Neural progenitor cell (in vitro differentiated cells): ENCODE measurements around the gene GARIN5A. TPM values are rescaled to one million over a fixed set of nuclear protein-coding genes. Genes with fewer than 3 reads are reported as not detected.

Experiments
- DNase-seq: peaks from one replicate; pipeline ENCODE4 v3.0.0-alpha.2; 2016; ENCODE audit warnings: low spot score
- H2AFZ ChIP-seq: fragments of 200-600 bp; sonication (generic); replicated peaks from 2 replicates; pipeline ENCODE4 v1.6.1; 2016; ENCODE audit warnings: antibody characterized with exemption
- H3F3A ChIP-seq: fragments of 200-600 bp; sonication (generic); 2 replicates; pipeline ENCODE4 v1.6.1; 2016; ENCODE audit warnings: antibody characterized with exemption, low read depth
- H3K27ac ChIP-seq: fragments of 200-600 bp; sonication (generic); 2 replicates; pipeline ENCODE4 v1.5.1; 2016; ENCODE audit warnings: mild to moderate bottlenecking
- H3K27me3 ChIP-seq: fragments of 200-600 bp; sonication (generic); 2 replicates; pipeline ENCODE4 v1.6.1; 2016; ENCODE audit warnings: mild to moderate bottlenecking, moderate library complexity
- H3K36me3 ChIP-seq: fragments of 200-600 bp; sonication (generic); 2 replicates; pipeline ENCODE4 v1.5.1; 2016
- H3K4me1 ChIP-seq: fragments of 200-600 bp; sonication (generic); 2 replicates; pipeline ENCODE4 v1.6.1; 2016; ENCODE audit warnings: mixed run types
- H3K4me2 ChIP-seq: fragments of 200-600 bp; sonication (generic); 2 replicates; pipeline ENCODE4 v1.6.1; 2016
- H3K4me3 ChIP-seq: fragments of 200-600 bp; sonication (generic); 2 replicates; pipeline ENCODE4 v1.5.1; 2016
- H3K79me2 ChIP-seq: fragments of 200-600 bp; sonication (generic); 2 replicates; pipeline ENCODE4 v1.6.1; 2016; ENCODE audit warnings: low read depth
- H3K9ac ChIP-seq: fragments of 200-600 bp; sonication (generic); 2 replicates; pipeline ENCODE4 v1.6.1; 2016
- H3K9me3 ChIP-seq: fragments of 200-600 bp; sonication (generic); 2 replicates; pipeline ENCODE4 v1.5.1; 2016; ENCODE audit warnings: low read depth
- H4K20me1 ChIP-seq: fragments of 200-600 bp; sonication (generic); 2 replicates; pipeline ENCODE4 v1.6.1; 2016; ENCODE audit warnings: low read depth
- H3K27ac Mint-ChIP-seq: 3 replicates; pipeline ENCODE4 v1.8.0; 2021; ENCODE audit warnings: mixed read lengths
- H3K27me3 Mint-ChIP-seq: 2 replicates; pipeline ENCODE4 v1.8.0; 2022; ENCODE audit warnings: low read depth, mild to moderate bottlenecking, inconsistent platforms, moderate library complexity, mixed read lengths; ENCODE audit not compliant: insufficient read depth
- H3K36me3 Mint-ChIP-seq: 3 replicates; pipeline ENCODE4 v1.8.0; 2021; ENCODE audit warnings: mixed read lengths
- H3K4me1 Mint-ChIP-seq: 3 replicates; pipeline ENCODE4 v1.8.0; 2021; ENCODE audit warnings: mixed read lengths
- H3K4me3 Mint-ChIP-seq: 3 replicates; pipeline ENCODE4 v1.8.0; 2021; ENCODE audit warnings: mild to moderate bottlenecking, moderate library complexity, mixed read lengths
- H3K9me3 Mint-ChIP-seq: 3 replicates; pipeline ENCODE4 v1.8.0; 2020; ENCODE audit warnings: mixed read lengths
- EZH2 ChIP-seq: fragments of 200-600 bp; sonication (generic); IDR thresholded peaks from 2 replicates; pipeline ENCODE4 v1.6.1; 2017; ENCODE audit warnings: antibody characterized with exemption, mild to moderate bottlenecking, moderate library complexity
- EZH2phosphoT487 ChIP-seq: fragments of 200-600 bp; sonication (generic); IDR thresholded peaks from 2 replicates; pipeline ENCODE4 v1.6.1; 2017; ENCODE audit warnings: antibody characterized with exemption
- total RNA-seq: library from RNA; depleted of rRNA; stranded (reverse); fragments of >200 nt; gene quantifications from 2 replicates; pipeline ENCODE4 v1.2.3, GENCODE V29; 2015; ENCODE audit warnings: low replicate concordance
- TF ChIP-seq, protein P1 (sequence below): fragments of 200-600 bp; sonication (generic); IDR thresholded peaks from 2 replicates; pipeline ENCODE4 v1.5.1; 2017; ENCODE audit warnings: antibody characterized with exemption, mild to moderate bottlenecking

The GARIN5A gene
- total RNA-seq, 1 donor from 2014 or later: 5.6 TPM

DNA sequence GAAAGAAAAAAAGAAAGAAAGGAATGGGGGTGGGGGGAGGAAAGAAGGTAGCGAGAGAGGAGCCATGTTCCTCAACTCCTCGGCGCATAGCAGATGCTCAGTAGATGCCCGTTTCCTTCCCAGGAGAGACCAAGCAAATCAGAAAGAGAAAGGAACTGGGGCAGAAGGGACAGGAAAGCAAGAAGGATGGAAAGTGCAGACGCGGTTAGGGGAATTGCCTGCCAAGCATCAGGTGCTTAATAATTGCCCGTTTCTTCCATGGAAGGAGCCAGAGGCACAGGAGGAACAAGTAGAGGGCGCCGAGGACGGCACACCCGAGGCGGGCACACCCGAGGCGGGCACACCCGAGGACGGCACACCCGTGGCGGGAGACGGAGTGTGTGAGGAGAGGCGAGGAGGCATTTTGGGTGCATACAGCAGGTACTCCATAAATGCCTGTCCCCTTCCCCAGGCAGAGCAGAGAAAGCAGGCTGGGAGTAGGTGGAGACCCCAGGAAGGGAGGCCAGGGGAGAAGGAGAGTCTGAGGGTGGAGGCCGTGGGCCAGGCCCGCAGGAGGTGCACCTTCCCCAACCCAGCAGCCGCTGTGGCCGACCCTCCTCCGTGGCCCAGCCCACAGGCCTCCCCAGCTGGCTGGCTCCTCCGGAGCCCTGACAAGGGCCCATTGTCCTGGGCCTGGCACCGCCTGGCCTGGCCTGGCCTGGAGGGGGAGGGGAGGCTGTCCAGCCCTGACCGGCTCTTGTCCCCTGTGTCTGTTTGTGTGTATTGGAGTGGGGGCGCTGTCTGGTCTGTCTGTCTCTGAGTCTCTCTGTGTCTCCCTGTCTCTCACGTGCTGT, 19.8 kb upstream of the GARIN5A start:
- Histone ChIP-seq H3K27me3 (peaks cover 84% of the 10 kb centered on the region), H3K9me3 (no peaks in the 10 kb centered on the region), H3F3A (no peaks in the 10 kb centered on the region), H3K4me1 (peaks cover 14% of the 10 kb centered on the region), H3K9ac (no peak overlapping the region), H3K36me3 (no peaks in the 10 kb centered on the region), H3K27ac (no peak overlapping the region), H4K20me1 (no peaks in the 10 kb centered on the region), H3K79me2 (no peaks in the 10 kb centered on the region), H3K4me2 (peak overlapping the region; percentile 34), H2AFZ (no peak overlapping the region), H3K4me3 (no peak overlapping the region)
- H3K27ac Mint-ChIP-seq: no peak overlapping the region
- no peaks in the 10 kb centered on the region for H3K36me3 Mint-ChIP-seq
- H3K27me3 Mint-ChIP-seq: peaks cover 15% of the 10 kb centered on the region
- TF ChIP-seq EZH2 (no peak), EZH2phosphoT487 (no peak)
- TF ChIP-seq, protein P1, sequence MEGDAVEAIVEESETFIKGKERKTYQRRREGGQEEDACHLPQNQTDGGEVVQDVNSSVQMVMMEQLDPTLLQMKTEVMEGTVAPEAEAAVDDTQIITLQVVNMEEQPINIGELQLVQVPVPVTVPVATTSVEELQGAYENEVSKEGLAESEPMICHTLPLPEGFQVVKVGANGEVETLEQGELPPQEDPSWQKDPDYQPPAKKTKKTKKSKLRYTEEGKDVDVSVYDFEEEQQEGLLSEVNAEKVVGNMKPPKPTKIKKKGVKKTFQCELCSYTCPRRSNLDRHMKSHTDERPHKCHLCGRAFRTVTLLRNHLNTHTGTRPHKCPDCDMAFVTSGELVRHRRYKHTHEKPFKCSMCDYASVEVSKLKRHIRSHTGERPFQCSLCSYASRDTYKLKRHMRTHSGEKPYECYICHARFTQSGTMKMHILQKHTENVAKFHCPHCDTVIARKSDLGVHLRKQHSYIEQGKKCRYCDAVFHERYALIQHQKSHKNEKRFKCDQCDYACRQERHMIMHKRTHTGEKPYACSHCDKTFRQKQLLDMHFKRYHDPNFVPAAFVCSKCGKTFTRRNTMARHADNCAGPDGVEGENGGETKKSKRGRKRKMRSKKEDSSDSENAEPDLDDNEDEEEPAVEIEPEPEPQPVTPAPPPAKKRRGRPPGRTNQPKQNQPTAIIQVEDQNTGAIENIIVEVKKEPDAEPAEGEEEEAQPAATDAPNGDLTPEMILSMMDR: peak; percentile 8
- H3K4me3 Mint-ChIP-seq: no peak overlapping the region
- H3K4me1 Mint-ChIP-seq: peaks cover 15% of the 10 kb centered on the region
- H3K9me3 Mint-ChIP-seq: peaks cover 2% of the 10 kb centered on the region
- DNase-seq: peak; percentile 81

DNA sequence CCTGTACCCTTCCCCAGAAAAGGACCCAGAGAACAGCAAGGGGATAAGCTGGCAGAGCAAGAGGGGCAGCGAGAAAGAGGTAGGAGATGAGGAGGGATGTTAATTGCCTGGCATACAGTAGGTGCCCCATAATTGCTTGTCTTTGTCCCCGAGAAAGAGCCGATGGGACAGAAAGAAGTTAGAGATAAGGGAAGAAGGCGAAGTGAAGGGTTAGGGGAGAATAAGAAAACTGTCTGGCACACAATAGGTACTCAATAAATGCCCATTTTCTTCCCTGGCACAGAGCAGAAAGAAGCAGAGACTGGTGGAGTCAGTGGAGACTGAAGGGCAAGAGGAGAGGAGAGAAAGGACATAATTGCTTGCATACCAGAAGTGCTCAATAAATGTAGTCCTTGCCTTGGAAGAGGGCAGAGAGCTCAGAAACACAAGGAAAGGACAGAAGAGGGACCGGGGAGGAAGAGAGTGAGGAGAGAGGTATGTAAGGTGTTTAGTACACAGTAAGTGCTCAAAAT, 18.4 kb upstream of the GARIN5A start:
- TF ChIP-seq, protein P1: no peak
- TF ChIP-seq EZH2phosphoT487: no peak
- no peak for TF ChIP-seq EZH2
- no peaks in the 10 kb centered on the region for H3K79me2 ChIP-seq
- Mint-ChIP-seq H3K4me3 (no peak overlapping the region), H3K36me3 (peaks cover 7% of the 10 kb centered on the region), H3K27ac (no peak overlapping the region), H3K27me3 (peaks cover 25% of the 10 kb centered on the region), H3K9me3 (peaks cover 6% of the 10 kb centered on the region), H3K4me1 (peaks cover 20% of the 10 kb centered on the region)
- no peak overlapping the region for H2AFZ ChIP-seq
- no peak overlapping the region for H3K4me2 ChIP-seq
- peaks cover 8% of the 10 kb centered on the region for H3K4me1 ChIP-seq
- no peak overlapping the region for H3K4me3 ChIP-seq
- H3K9ac ChIP-seq: no peak overlapping the region
- H3K27me3 ChIP-seq: peaks cover 88% of the 10 kb centered on the region
- no peaks in the 10 kb centered on the region for H4K20me1 ChIP-seq
- no peaks in the 10 kb centered on the region for H3F3A ChIP-seq
- H3K27ac ChIP-seq: no peak overlapping the region
- no peaks in the 10 kb centered on the region for H3K36me3 ChIP-seq
- H3K9me3 ChIP-seq: no peaks in the 10 kb centered on the region
- DNase-seq: no peak

DNA sequence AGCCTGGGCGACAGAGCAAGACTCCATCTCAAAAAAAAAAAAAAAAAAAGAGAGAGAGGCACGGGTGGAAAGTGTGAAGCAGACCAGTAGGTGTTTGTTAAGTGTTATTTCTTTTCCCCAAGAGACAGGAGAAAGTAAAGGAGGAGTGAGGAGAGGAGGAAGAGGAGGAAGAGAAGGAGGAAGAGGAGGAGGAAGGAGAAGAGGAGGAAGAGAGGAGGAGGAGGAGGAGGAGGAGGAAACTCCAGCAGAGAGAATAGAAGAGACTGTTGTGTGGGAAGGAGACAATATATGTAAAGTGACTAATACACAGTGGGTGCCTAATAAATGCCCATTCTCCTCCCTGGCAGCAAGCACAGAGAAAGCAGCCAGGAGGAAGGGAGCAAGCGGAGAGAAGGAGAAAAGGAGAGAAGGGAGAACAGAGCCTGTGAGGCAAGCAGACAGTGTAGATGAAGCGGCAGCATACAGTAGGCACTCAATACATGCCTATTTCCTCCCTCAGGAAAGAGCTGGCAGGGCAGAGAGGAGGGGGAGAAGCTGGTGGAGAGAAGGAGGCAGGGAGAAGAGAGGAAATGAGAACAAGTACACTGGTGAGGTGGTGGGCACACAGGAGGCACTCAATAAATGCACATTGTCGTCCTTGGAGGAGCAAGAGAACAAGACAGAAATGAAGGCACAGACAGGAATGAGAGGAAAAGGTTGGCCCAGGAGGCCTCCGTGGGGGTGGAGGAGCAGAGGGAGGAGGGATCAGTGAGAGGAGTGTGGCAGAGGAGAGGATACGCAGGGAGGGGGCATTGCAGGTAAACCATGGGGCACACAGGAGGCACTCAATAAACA, 17.8 kb upstream of the GARIN5A start:
- Mint-ChIP-seq H3K36me3 (peaks cover 7% of the 10 kb centered on the region), H3K4me1 (peaks cover 23% of the 10 kb centered on the region), H3K27me3 (peaks cover 25% of the 10 kb centered on the region), H3K27ac (no peak overlapping the region), H3K4me3 (peak overlapping the region; percentile 2), H3K9me3 (peaks cover 7% of the 10 kb centered on the region)
- Histone ChIP-seq H3K4me2 (no peak overlapping the region), H3F3A (no peaks in the 10 kb centered on the region), H4K20me1 (no peaks in the 10 kb centered on the region), H3K79me2 (no peaks in the 10 kb centered on the region), H3K36me3 (no peaks in the 10 kb centered on the region), H3K27me3 (peaks cover 87% of the 10 kb centered on the region), H3K4me3 (no peak overlapping the region), H2AFZ (no peak overlapping the region), H3K4me1 (peaks cover 7% of the 10 kb centered on the region), H3K27ac (no peak overlapping the region), H3K9me3 (no peaks in the 10 kb centered on the region), H3K9ac (no peak overlapping the region)
- DNase-seq: no peak
- TF ChIP-seq, protein P1: no peak
- TF ChIP-seq EZH2 (no peak), EZH2phosphoT487 (no peak)
